Activated naive CD4-positive, alpha-beta T cell treated with anti-CD3 and anti-CD28 coated beads, Interleukin-2, amount 50 U/mL, for 24 hours (primary cell): ENCODE data around the gene SEC24C.
A peak's percentile ranks its signal among the peaks of the same experiment; 100 is the strongest.
"Not testable (repeated sequence)": the region's sequence is repeated elsewhere in the genome, so short reads cannot be mapped to it uniquely, and the experiment has no call there.

Experiments
- H3K27ac Mint-ChIP-seq: one replicate; pipeline ENCODE4 v1.8.0; 2021; ENCODE audit warnings: mild to moderate bottlenecking, mixed read lengths
- H3K27me3 Mint-ChIP-seq: one replicate; pipeline ENCODE4 v1.8.0; 2021; ENCODE audit warnings: mixed read lengths
- H3K36me3 Mint-ChIP-seq: one replicate; pipeline ENCODE4 v1.8.0; 2021; ENCODE audit warnings: mixed read lengths
- H3K4me1 Mint-ChIP-seq: one replicate; pipeline ENCODE4 v1.8.0; 2021; ENCODE audit warnings: mixed read lengths
- H3K4me3 Mint-ChIP-seq: one replicate; pipeline ENCODE4 v1.8.0; 2021; ENCODE audit warnings: mild to moderate bottlenecking, mixed read lengths
- H3K9me3 Mint-ChIP-seq: one replicate; pipeline ENCODE4 v1.8.0; 2021; ENCODE audit warnings: mixed read lengths

SEC24C gene

GRCh38 chr10:73795491-73795890 lies 51.3 kb downstream of the SEC24C start:
- H3K4me1 Mint-ChIP-seq, H3K9me3 Mint-ChIP-seq, H3K27ac Mint-ChIP-seq, H3K4me3 Mint-ChIP-seq, H3K36me3 Mint-ChIP-seq, H3K27me3 Mint-ChIP-seq: not testable (repeated sequence)

- H3K4me1 Mint-ChIP-seq, H3K27ac Mint-ChIP-seq, H3K9me3 Mint-ChIP-seq, H3K27me3 Mint-ChIP-seq, H3K36me3 Mint-ChIP-seq, H3K4me3 Mint-ChIP-seq: not testable (repeated sequence)
These were observed 51.9 kb downstream of the SEC24C start for GRCh38 chr10:73796035-73796434.

- Mint-ChIP-seq H3K9me3 (no peaks in the 10 kb centered on the region), H3K4me3 (no peak overlapping the region), H3K27me3 (no peaks in the 10 kb centered on the region), H3K36me3 (peaks cover 7% of the 10 kb centered on the region), H3K4me1 (peaks cover 4% of the 10 kb centered on the region), H3K27ac (no peak overlapping the region)
These were observed 52.6 kb downstream of the SEC24C start for GRCh38 chr10:73796766-73797165.

GRCh38 chr10:73797324-73798025 lies 53.3 kb downstream of the SEC24C start:
- Mint-ChIP-seq H3K4me3 (no peak overlapping the region), H3K27ac (peak overlapping the region; percentile 77), H3K4me1 (peaks cover 4% of the 10 kb centered on the region), H3K9me3 (no peaks in the 10 kb centered on the region), H3K36me3 (peaks cover 7% of the 10 kb centered on the region), H3K27me3 (no peaks in the 10 kb centered on the region)

- no peaks in the 10 kb centered on the region for H3K9me3 Mint-ChIP-seq
- H3K27me3 Mint-ChIP-seq: no peaks in the 10 kb centered on the region
- H3K36me3 Mint-ChIP-seq: peaks cover 8% of the 10 kb centered on the region
- H3K27ac Mint-ChIP-seq: peak overlapping the region; percentile 77
- no peak overlapping the region for H3K4me3 Mint-ChIP-seq
- H3K4me1 Mint-ChIP-seq: peaks cover 4% of the 10 kb centered on the region
These were observed 53.9 kb downstream of the SEC24C start for GRCh38 chr10:73798087-73798486.

- Mint-ChIP-seq H3K27me3 (no peaks in the 10 kb centered on the region), H3K4me1 (peaks cover 10% of the 10 kb centered on the region), H3K36me3 (peaks cover 9% of the 10 kb centered on the region), H3K4me3 (no peak overlapping the region), H3K9me3 (no peaks in the 10 kb centered on the region), H3K27ac (peak overlapping the region; percentile 17)
These were observed 54.9 kb downstream of the SEC24C start for GRCh38 chr10:73798927-73799560.

- Mint-ChIP-seq H3K4me3 (no peak overlapping the region), H3K4me1 (peaks cover 10% of the 10 kb centered on the region), H3K27ac (no peak overlapping the region), H3K27me3 (no peaks in the 10 kb centered on the region), H3K36me3 (peaks cover 9% of the 10 kb centered on the region), H3K9me3 (no peaks in the 10 kb centered on the region)
These were observed 55.9 kb downstream of the SEC24C start for GRCh38 chr10:73799899-73800559.

GRCh38 chr10:73800560-73801252 lies 56.5 kb downstream of the SEC24C start:
- H3K4me1 Mint-ChIP-seq: peaks cover 14% of the 10 kb centered on the region
- H3K27ac Mint-ChIP-seq: no peak overlapping the region
- peaks cover 8% of the 10 kb centered on the region for H3K36me3 Mint-ChIP-seq
- no peaks in the 10 kb centered on the region for H3K27me3 Mint-ChIP-seq
- no peak overlapping the region for H3K4me3 Mint-ChIP-seq
- no peaks in the 10 kb centered on the region for H3K9me3 Mint-ChIP-seq

- Mint-ChIP-seq H3K9me3 (no peaks in the 10 kb centered on the region), H3K27ac (no peak overlapping the region), H3K4me3 (no peak overlapping the region), H3K36me3 (peaks cover 8% of the 10 kb centered on the region), H3K4me1 (peaks cover 18% of the 10 kb centered on the region), H3K27me3 (no peaks in the 10 kb centered on the region)
These were observed 57.0 kb downstream of the SEC24C start for GRCh38 chr10:73801253-73801590.

GRCh38 chr10:73802276-73802991 lies 58.3 kb downstream of the SEC24C start:
- H3K36me3 Mint-ChIP-seq: peaks cover 11% of the 10 kb centered on the region

GRCh38 chr10:73803680-73804286 lies 59.6 kb downstream of the SEC24C start:
- no peak overlapping the region for H3K4me3 Mint-ChIP-seq
- H3K27ac Mint-ChIP-seq: peak overlapping the region; percentile 79
- H3K4me1 Mint-ChIP-seq: peaks cover 39% of the 10 kb centered on the region
- H3K9me3 Mint-ChIP-seq: no peaks in the 10 kb centered on the region
- no peaks in the 10 kb centered on the region for H3K27me3 Mint-ChIP-seq
- peaks cover 10% of the 10 kb centered on the region for H3K36me3 Mint-ChIP-seq

More at GRCh38 chr10:73802276-73802991, 58.3 kb downstream of the SEC24C start:
- Mint-ChIP-seq H3K4me3 (no peak overlapping the region), H3K4me1 (peaks cover 27% of the 10 kb centered on the region), H3K27ac (peak overlapping the region; percentile 43), H3K9me3 (no peaks in the 10 kb centered on the region), H3K27me3 (no peaks in the 10 kb centered on the region)

GRCh38 chr10:73806176-73806950 lies 62.2 kb downstream of the SEC24C start:
- peaks cover 13% of the 10 kb centered on the region for H3K36me3 Mint-ChIP-seq
- H3K4me1 Mint-ChIP-seq: peaks cover 58% of the 10 kb centered on the region
- no peaks in the 10 kb centered on the region for H3K27me3 Mint-ChIP-seq
- H3K4me3 Mint-ChIP-seq: peak overlapping the region; percentile 71
- peak overlapping the region; percentile 69 for H3K27ac Mint-ChIP-seq
- H3K9me3 Mint-ChIP-seq: no peaks in the 10 kb centered on the region

GRCh38 chr10:73807471-73807870 lies 63.3 kb downstream of the SEC24C start:
- Mint-ChIP-seq H3K36me3 (peaks cover 13% of the 10 kb centered on the region), H3K27ac (no peak overlapping the region), H3K4me3 (peak overlapping the region; percentile 71), H3K4me1 (peaks cover 58% of the 10 kb centered on the region), H3K27me3 (no peaks in the 10 kb centered on the region), H3K9me3 (no peaks in the 10 kb centered on the region)

GRCh38 chr10:73808021-73808815 lies 64.0 kb downstream of the SEC24C start:
- Mint-ChIP-seq H3K9me3 (no peaks in the 10 kb centered on the region), H3K36me3 (peaks cover 12% of the 10 kb centered on the region), H3K4me3 (peak overlapping the region; percentile 44), H3K27ac (peak overlapping the region; percentile 87), H3K4me1 (peaks cover 58% of the 10 kb centered on the region), H3K27me3 (no peaks in the 10 kb centered on the region)
